H1 (cell line): Measurements from ENCODE around the gene TCF7L1. TPM values are rescaled to one million over a fixed set of nuclear protein-coding genes. Genes with fewer than 3 reads are reported as not detected.

ENCODE experiments used
- CTCF ChIA-PET: fragments of 300-600 bp; sonication (Branson Sonifier 250); formaldehyde crosslinking; loops from one replicate; lab custom pipeline; 2021; ENCODE audit not compliant: partially characterized antibody; lab: Charles Lee
- POLR2A ChIA-PET: fragments of 300-600 bp; sonication (Branson Sonifier 250); formaldehyde crosslinking; loops from one replicate; lab custom pipeline; 2021; ENCODE audit warnings: inconsistent platforms; ENCODE audit not compliant: partially characterized antibody; lab: Charles Lee
- DNase-seq, 2 experiments: peaks; one replicate each; pipeline versions ENCODE4 v3.0.0 to v3.0.0-alpha.2; 2010 to 2022; ENCODE audit warnings: low spot score in 2 of 2, low read depth in 1 of 2, mixed read lengths in 1 of 2
- FAIRE-seq: peaks from 2 replicates; lab custom pipeline; 2011; peaks lifted over from hg19 to GRCh38; lab: Jason Lieb, UNC
- H2AFZ ChIP-seq: 2 replicates; pipeline ENCODE4 v1.8.1; 2012; ENCODE audit warnings: low read length, inconsistent platforms
- H2AK5ac ChIP-seq: 2 replicates; pipeline ENCODE4 v1.6.1; 2013; ENCODE audit warnings: low read depth, low read length
- H2BK120ac ChIP-seq: replicated peaks from 2 replicates; pipeline ENCODE3; 2013; ENCODE audit warnings: low read depth, low read length, inconsistent platforms
- H2BK12ac ChIP-seq: 2 replicates; pipeline ENCODE4 v1.6.1; 2013; ENCODE audit warnings: low read depth, low read length
- H2BK15ac ChIP-seq: 2 replicates; pipeline ENCODE4 v1.6.1; 2013; ENCODE audit warnings: low read length
- H2BK20ac ChIP-seq: 2 replicates; pipeline ENCODE4 v1.6.1; 2013; ENCODE audit warnings: low read length
- H2BK5ac ChIP-seq: 2 replicates; pipeline ENCODE4 v1.6.1; 2013; ENCODE audit warnings: low read depth, low read length
- H3K14ac ChIP-seq: 2 replicates; pipeline ENCODE4 v1.6.1; 2013; ENCODE audit warnings: inconsistent platforms; ENCODE audit not compliant: insufficient read length
- H3K18ac ChIP-seq: 2 replicates; pipeline ENCODE4 v1.6.1; 2013; ENCODE audit warnings: low read length; ENCODE audit errors: extremely low read depth
- H3K23ac ChIP-seq: 2 replicates; pipeline ENCODE4 v1.6.1; 2013; ENCODE audit warnings: inconsistent platforms; ENCODE audit not compliant: insufficient read length
- H3K23me2 ChIP-seq: 2 replicates; pipeline ENCODE4 v1.6.1; 2013; ENCODE audit warnings: low read depth, low read length
- H3K27ac ChIP-seq: 2 replicates; pipeline ENCODE4 v1.6.1; 2011; ENCODE audit warnings: low read depth, low read length, inconsistent platforms
- H3K27me3 ChIP-seq, 4 experiments: replicated peaks in 1 of 4; 1 replicate in 1 of 4; 2 replicates in 3 of 4; pipeline versions ENCODE4 v1.6.1 to v1.8.1; 2011 to 2013; ENCODE audit warnings: low read length in 3 of 4, mild to moderate bottlenecking in 3 of 4, inconsistent platforms in 2 of 4, mixed read lengths in 2 of 4, moderate library complexity in 1 of 4; ENCODE audit not compliant: control insufficient read depth in 3 of 4, insufficient read depth in 3 of 4; ENCODE audit errors: extremely low read depth in 1 of 4
- H3K36me3 ChIP-seq, 4 experiments: 2 replicates each; pipeline versions ENCODE4 v1.6.1 to v1.8.1; 2011 to 2013; ENCODE audit warnings: mild to moderate bottlenecking in 4 of 4, low read length in 3 of 4, moderate library complexity in 2 of 4, control low read depth in 1 of 4, inconsistent platforms in 1 of 4; ENCODE audit not compliant: insufficient read depth in 4 of 4, control insufficient read depth in 2 of 4
- H3K4ac ChIP-seq: replicated peaks from 2 replicates; pipeline ENCODE3; 2013; ENCODE audit warnings: low read length, low read depth, mixed read lengths, inconsistent platforms; ENCODE audit not compliant: insufficient read length
- H3K4me1 ChIP-seq, 4 experiments: replicated peaks in 1 of 4; 1 replicate in 1 of 4; 2 replicates in 3 of 4; pipeline versions ENCODE4 v1.6.1 to v1.8.1; 2011 to 2013; ENCODE audit warnings: low read length in 3 of 4, inconsistent platforms in 2 of 4, mixed read lengths in 1 of 4; ENCODE audit not compliant: insufficient read depth in 4 of 4, control insufficient read depth in 3 of 4
- H3K4me2 ChIP-seq, 2 experiments: 2 replicates each; pipeline versions ENCODE4 v1.6.1 to v1.8.1; 2011 to 2013; ENCODE audit warnings: low read depth in 2 of 2, low read length in 2 of 2, control low read depth in 1 of 2, inconsistent platforms in 1 of 2, mild to moderate bottlenecking in 1 of 2; ENCODE audit not compliant: insufficient read depth in 1 of 2
- H3K4me3 ChIP-seq, 4 experiments: fragments of 200-600, 300-600 bp in 1 of 4; sonication (generic), shearing (Covaris generic), sonication (Bioruptor Twin) in 1 of 4; 2 replicates each; pipeline versions ENCODE4 v1.5.1 to v1.8.1; 2011 to 2016; ENCODE audit warnings: low read length in 4 of 4, low read depth in 3 of 4, control low read depth in 2 of 4, inconsistent platforms in 2 of 4, mild to moderate bottlenecking in 2 of 4, mixed read lengths in 1 of 4, moderate library complexity in 1 of 4; ENCODE audit not compliant: insufficient read depth in 2 of 4; ENCODE audit errors: extremely low read depth in 1 of 4
- H3K56ac ChIP-seq: replicated peaks from 2 replicates; pipeline ENCODE3; 2013; ENCODE audit warnings: low read depth, mild to moderate bottlenecking, mixed read lengths, low read length, inconsistent platforms; ENCODE audit not compliant: insufficient read length
- H3K79me1 ChIP-seq: 2 replicates; pipeline ENCODE4 v1.6.1; 2013; ENCODE audit warnings: low read depth, low read length, control low read depth
- H3K79me2 ChIP-seq, 2 experiments: 2 replicates each; pipeline versions ENCODE4 v1.6.1 to v1.8.1; 2012 to 2013; ENCODE audit warnings: low read length in 2 of 2, mild to moderate bottlenecking in 2 of 2, inconsistent platforms in 1 of 2; ENCODE audit not compliant: insufficient read depth in 2 of 2, control insufficient read depth in 1 of 2
- H3K9ac ChIP-seq, 4 experiments: replicated peaks in 1 of 4; 1 replicate in 1 of 4; 2 replicates in 3 of 4; pipeline versions ENCODE4 v1.6.1 to v1.8.1; 2011 to 2013; ENCODE audit warnings: low read depth in 3 of 4, low read length in 3 of 4, control low read depth in 2 of 4, mild to moderate bottlenecking in 2 of 4, moderate library complexity in 2 of 4, inconsistent platforms in 1 of 4; ENCODE audit errors: extremely low read depth in 1 of 4
- H3K9me3 ChIP-seq, 2 experiments: 2 replicates each; pipeline versions ENCODE4 v1.6.1 to v1.8.1; 2012 to 2013; ENCODE audit warnings: mild to moderate bottlenecking in 2 of 2, moderate library complexity in 2 of 2, control low read depth in 1 of 2, inconsistent platforms in 1 of 2, low read depth in 1 of 2, low read length in 1 of 2, mixed read lengths in 1 of 2; ENCODE audit not compliant: insufficient read depth in 2 of 2
- H4K20me1 ChIP-seq, 2 experiments: replicated peaks in 1 of 2; 2 replicates each; pipeline versions ENCODE3 to v1.8.1; 2011 to 2013; ENCODE audit warnings: inconsistent platforms in 2 of 2, low read length in 2 of 2, mild to moderate bottlenecking in 1 of 2; ENCODE audit not compliant: insufficient read depth in 2 of 2, control insufficient read depth in 1 of 2
- H4K5ac ChIP-seq: 2 replicates; pipeline ENCODE4 v1.6.1; 2013; ENCODE audit warnings: low read length, low read depth, mixed read lengths, inconsistent platforms; ENCODE audit not compliant: insufficient read length
- H4K8ac ChIP-seq: 2 replicates; pipeline ENCODE4 v1.8.0; 2013; ENCODE audit warnings: mild to moderate bottlenecking, moderate library complexity, low read length, inconsistent platforms; ENCODE audit not compliant: insufficient read depth; ENCODE audit errors: extremely low read depth
- H4K91ac ChIP-seq: replicated peaks from 2 replicates; pipeline ENCODE3; 2013; ENCODE audit warnings: low read length, mixed read lengths, inconsistent platforms; ENCODE audit not compliant: insufficient read length
- CBX8 ChIP-seq: fragments of 300-800, 300-1000 bp; sonication (generic); IDR thresholded peaks from 2 replicates; pipeline ENCODE4 v1.7.1; 2016; ENCODE audit warnings: low read depth, low read length, borderline replicate concordance
- POLR2A ChIP-seq, 2 experiments: IDR thresholded peaks; 1 replicate in 1 of 2; 2 replicates in 1 of 2; pipeline ENCODE4 v1.6.1; 2011; ENCODE audit warnings: low read depth in 2 of 2, low read length in 2 of 2, mild to moderate bottlenecking in 2 of 2; ENCODE audit errors: control extremely low read depth in 1 of 2
- SIRT6 ChIP-seq: IDR thresholded peaks from one replicate; pipeline ENCODE4 v1.7.1; 2012; ENCODE audit warnings: low read length, inconsistent platforms
- TAF7 ChIP-seq: optimal IDR thresholded peaks from 2 replicates; pipeline ENCODE3; 2011; ENCODE audit warnings: low read depth, mild to moderate bottlenecking, inconsistent platforms, low read length, moderate library complexity, borderline replicate concordance
- TBP ChIP-seq: IDR thresholded peaks from 2 replicates; pipeline ENCODE4 v1.6.1; 2011; ENCODE audit warnings: low read depth, low read length, improper control_type of control experiment
- YY1 ChIP-seq: IDR thresholded peaks from 2 replicates; pipeline ENCODE4 v1.6.1; 2011; ENCODE audit warnings: low read depth, mild to moderate bottlenecking, low read length
- WGBS, 2 experiments: shearing (Covaris generic) in 1 of 2; methylation state at CpG; one replicate each; pipeline versions ENCODE4 v1.1.6 to v1.1.7; 2013 to 2015; ENCODE audit warnings: low lambda C conversion rate in 2 of 2, mixed read lengths in 2 of 2, inconsistent platforms in 1 of 2, low coverage in 1 of 2, missing lambda C conversion rate in 1 of 2; ENCODE audit not compliant: insufficient replicate concordance in 2 of 2, insufficient coverage in 1 of 2, insufficient read length in 1 of 2; ENCODE audit errors: extremely low coverage in 1 of 2, missing lambda C conversion rate in 1 of 2; 5-methylcytosine and 5-hydroxymethylcytosine counted together
- polyA plus RNA-seq, 7 experiments: library from polyadenylated mRNA; depleted of rRNA in 3 of 7; stranded (reverse) in 5 of 7; unstranded in 2 of 7; fragments of >200 nt in 5 of 7; fragments of 200-250 nt in 2 of 7; gene quantifications; 1 replicate in 5 of 7; 2 replicates in 1 of 7; 4 replicates in 1 of 7; pipeline versions ENCODE4 v1.2.1 to v1.2.3, GENCODE V29; 2011 to 2013; ENCODE audit warnings: missing spikeins in 2 of 7, mixed read lengths in 2 of 7
- total RNA-seq: library from RNA; stranded (reverse); fragmentation: NEBNext Ultra II Directional; extraction: Animal tissue kit (Norgen Biotek cat#: 25700); gene quantifications from 2 replicates; pipeline ENCODE4 v1.2.1, GENCODE V29; 2021

The TCF7L1 gene
- total and polyA plus RNA-seq, 2 of the 8 experiments (the other 6 are each of a cell fraction or from before 2014, with no cell fraction given): 27.5 to 108 TPM

DNA sequence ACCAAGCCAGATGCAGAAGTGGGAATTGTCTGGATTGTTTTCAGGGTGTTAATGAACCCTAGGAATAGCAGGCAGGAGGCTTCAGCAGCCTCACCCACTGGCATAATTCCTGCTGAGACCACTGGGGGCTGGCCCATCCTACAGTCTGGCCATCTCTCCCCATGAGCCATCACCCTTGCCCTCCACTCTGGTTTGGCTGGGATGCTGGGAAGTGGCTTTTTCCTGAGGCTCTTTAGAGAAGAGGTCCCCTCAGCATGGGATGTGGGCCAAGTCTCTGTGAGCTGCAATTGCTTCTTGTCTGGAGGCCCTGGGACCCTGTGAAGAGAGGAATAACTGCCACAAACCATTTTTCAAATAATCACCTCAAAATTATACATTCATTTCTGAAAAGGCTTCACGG is 4.0 kb downstream of the TCF7L1 start:
- WGBS, 2 experiments: 100% methylated on average over 1 of the region's 1 CpG; no CpG with 5 or more reads in 1 of the 2 experiments
- H2BK20ac ChIP-seq: 0 out of 2 replicates have a peak overlapping the region, but pooled peaks have one; percentile 1
- no peak overlapping the region for H2BK12ac ChIP-seq
- no peak overlapping the region for H4K8ac ChIP-seq
- H3K23me2 ChIP-seq: peaks cover 10% of the 10 kb centered on the region
- H3K18ac ChIP-seq: 0 out of 2 replicates have a peak overlapping the region, but pooled peaks have one; percentile 48
- FAIRE-seq (no peak), DNase-seq (no peak)
- H3K79me2 ChIP-seq: peaks cover 42 to 80% of the 10 kb centered on the region in 2 experiments
- peaks cover 29 to 35% of the 10 kb centered on the region in 2 experiments for H4K20me1 ChIP-seq
- H3K79me1 ChIP-seq: peaks cover 24% of the 10 kb centered on the region
- no peak overlapping the region for H2BK120ac ChIP-seq
- no peak overlapping the region for H4K91ac ChIP-seq
- no peak overlapping the region for H3K56ac ChIP-seq
- no peak overlapping the region for H2AFZ ChIP-seq
- H2BK5ac ChIP-seq: 0 out of 2 replicates have a peak overlapping the region, but pooled peaks have one; percentile 91
- ChIA-PET CTCF (interaction anchor here (1.2 to 1.8 kb wide), 2 partner anchors 144 to 148 kb away, joined by 3 to 4 read pairs; no protein-coding TSS in a partner anchor), POLR2A (interaction anchor here (0.9 to 2.4 kb wide), 6 partner anchors 16 to 119 kb away, joined by 3 to 6 read pairs (median 5); no protein-coding TSS in a partner anchor)
- H3K36me3 ChIP-seq: peaks cover 6 to 40% (median 10%) of the 10 kb centered on the region in 4 experiments; a peak in 5 of 8 replicates
- no peak overlapping the region for H4K5ac ChIP-seq
- H3K27ac ChIP-seq: no peak overlapping the region
- no peaks in the 10 kb centered on the region for H3K27me3 ChIP-seq
- no peak overlapping the region for H2BK15ac ChIP-seq
- TF ChIP-seq SIRT6 (no peak), YY1 (no peak), POLR2A (IDR thresholded peaks at IDR 0.05; ENCODE audit: control extremely low read depth in 1 of 2, low read depth in 2 of 2, low read length in 2 of 2) (no peak), CBX8 (no peak), TAF7 (no peak), TBP (no peak)
- H3K4me3 ChIP-seq: peak overlapping the region in 1 of 4 experiments; percentile 92; a peak in 1 of 8 replicates
- H3K4ac ChIP-seq: no peak overlapping the region
- H3K9ac ChIP-seq: no peak overlapping the region
- no peak overlapping the region for H3K23ac ChIP-seq
- no peak overlapping the region for H3K14ac ChIP-seq
- H3K4me1 ChIP-seq: peaks cover 10 to 17% (median 12%) of the 10 kb centered on the region in 4 experiments
- H2AK5ac ChIP-seq: no peak overlapping the region
- H3K9me3 ChIP-seq: no peaks in the 10 kb centered on the region
- peak overlapping the region; percentile 88 to 92; a peak in 3 of 4 replicates for H3K4me2 ChIP-seq
